Measurements from ENCODE around the gene TSSK2. TPM values are rescaled to one million over a fixed set of nuclear protein-coding genes. Genes with fewer than 3 reads are reported as not detected.
A peak's percentile ranks its signal among the peaks of the same experiment; 100 is the strongest.

Gene TSSK2
- total RNA-seq, 1 experiment from 2014 or later = not detected

GRCh38 chr22:19143967-19144400 is 12.9 kb downstream of the TSSK2 start:
- POLR2A ChIA-PET = no interaction called here
- TSS peak; percentile 85 for BruUV-seq (replicated peaks)

GRCh38 chr22:19146215-19146968 is 15.3 kb downstream of the TSSK2 start:
- Histone ChIP-seq H3K4me3 (ENCODE audit: low read depth in 2 of 2, low read length in 2 of 2) (no peak overlapping the region), H3K36me3 (ENCODE audit: control insufficient read depth, insufficient read depth, low read length) (peaks cover 4% of the 10 kb centered on the region; the same call in 1 of the 2 replicates), H3K27ac (ENCODE audit: low read length) (no peak overlapping the region), H3K27me3 (ENCODE audit: control insufficient read depth, insufficient read depth, low read length) (no peaks in the 10 kb centered on the region; the same call in 1 of the 2 replicates), H3K4me1 (ENCODE audit: control insufficient read depth, insufficient read depth, low read length) (no peaks in the 10 kb centered on the region), H3K9me3 (ENCODE audit: control insufficient read depth, insufficient read depth, low read depth, low read length) (no peaks in the 10 kb centered on the region)
- ChIA-PET CTCF (no interaction called here), POLR2A (interaction anchor here (0.5 kb wide), 1 partner anchor 70 kb away, joined by 3 read pairs; no protein-coding TSS in a partner anchor)
- in situ Hi-C loops (cut with HindIII; ENCODE audit: low pct_unique_long_range_greater_than_20kb, low sequenced_read_pairs) (no loop called here), intact Hi-C loops (cut with micrococcal nuclease; ENCODE audit: unreplicated experiment) (no loop called here)
- DNase-seq (ENCODE audit: low read depth, low spot score) = no peak
- no peak for ATAC-seq
- BruUV-seq (replicated peaks) = no TSS peak
- no peak for TF ChIP-seq REST (IDR thresholded peaks at IDR 0.05; ENCODE audit: insufficient read depth in 1 of 2, low read depth in 2 of 2, low read length in 1 of 2)
- no peak for TF ChIP-seq TCF7L2 (IDR thresholded peaks at IDR 0.05; ENCODE audit: low read depth, low read length)
- no peak for TF ChIP-seq POLR2AphosphoS5 (IDR thresholded peaks at IDR 0.05; ENCODE audit: low read depth, low read length)
- no peak for TF ChIP-seq SIN3A (IDR thresholded peaks at IDR 0.05; ENCODE audit: borderline replicate concordance, insufficient read depth, low read depth, low read length)

More at GRCh38 chr22:19143967-19144400, 12.9 kb downstream of the TSSK2 start:
- peak; percentile 17; the same call in 1 of the 2 replicates for ATAC-seq
- no peak for TF ChIP-seq CTCF (IDR thresholded peaks at IDR 0.05)
- no peak for TF ChIP-seq TCF7L2 (IDR thresholded peaks at IDR 0.05; ENCODE audit: low read depth, low read length)
- TF ChIP-seq SIN3A (IDR thresholded peaks at IDR 0.05; ENCODE audit: borderline replicate concordance, insufficient read depth, low read depth, low read length) = no peak
- no peak for TF ChIP-seq POLR2AphosphoS5 (IDR thresholded peaks at IDR 0.05; ENCODE audit: low read depth, low read length)
- no peak for TF ChIP-seq REST (IDR thresholded peaks at IDR 0.05; ENCODE audit: insufficient read depth in 1 of 2, low read depth in 2 of 2, low read length in 1 of 2)
- Histone ChIP-seq H3K4me3 (ENCODE audit: low read depth in 2 of 2, low read length in 2 of 2) (peak overlapping the region; percentile 97 to 98), H3K36me3 (ENCODE audit: control insufficient read depth, insufficient read depth, low read length) (peaks cover 6% of the 10 kb centered on the region), H3K27ac (ENCODE audit: low read length) (peak overlapping the region; percentile 85), H3K9me3 (ENCODE audit: control insufficient read depth, insufficient read depth, low read depth, low read length) (no peaks in the 10 kb centered on the region), H3K27me3 (ENCODE audit: control insufficient read depth, insufficient read depth, low read length) (no peaks in the 10 kb centered on the region; the same call in 1 of the 2 replicates), H3K4me1 (ENCODE audit: control insufficient read depth, insufficient read depth, low read length) (no peaks in the 10 kb centered on the region)
- no peak for DNase-seq (ENCODE audit: low read depth, low spot score)
- CTCF ChIA-PET = interaction anchor here (0.9 kb wide), 1 partner anchor 188 kb away, joined by 3 read pairs; no protein-coding TSS in a partner anchor
- in situ Hi-C loops (cut with HindIII; ENCODE audit: low pct_unique_long_range_greater_than_20kb, low sequenced_read_pairs) = no loop called here
- intact Hi-C loops (cut with micrococcal nuclease; ENCODE audit: unreplicated experiment) = no loop called here
